Mucosa of descending colon (tissue), 3 donors: Measurements from ENCODE around the gene DNAI7. TPM values are rescaled to one million over a fixed set of nuclear protein-coding genes. Genes with fewer than 3 reads are reported as not detected.

Source experiments
- ATAC-seq: fragments of 200-7000 bp; cut with Tn5 transposase; one replicate; pipeline ENCODE4 v1.9.1; 2020; ENCODE audit warnings: mild to moderate bottlenecking, moderate library complexity
- DNase-seq, 3 donors: peaks; one replicate each; pipeline ENCODE4 v3.0.0-alpha.2; 2020
- H3K36me3 ChIP-seq: fragments of 200-600 bp; one replicate; pipeline ENCODE4 v1.8.0; 2021; ENCODE audit warnings: low read depth, mild to moderate bottlenecking
- H3K4me1 ChIP-seq: fragments of 200-600 bp; one replicate; pipeline ENCODE4 v1.8.0; 2021; ENCODE audit warnings: low read depth, mild to moderate bottlenecking
- H3K4me3 ChIP-seq: fragments of 200-600 bp; one replicate; pipeline ENCODE4 v1.8.0; 2021; ENCODE audit warnings: mild to moderate bottlenecking
- H3K9me3 ChIP-seq: fragments of 200-600 bp; one replicate; pipeline ENCODE4 v1.8.0; 2021; ENCODE audit warnings: mild to moderate bottlenecking
- CTCF ChIP-seq: fragments of 200-600 bp; IDR thresholded peaks from one replicate; pipeline ENCODE4 v1.8.0; 2022; ENCODE audit warnings: antibody characterized with exemption, mild to moderate bottlenecking
- intact Hi-C, 2 donors: fragments of 100-400 bp; cut with DNase I in 1 of 2; cut with micrococcal nuclease in 1 of 2; formaldehyde crosslinking; loops; one replicate each; pipeline versions ENCODE4 v1.11.0 to v1.11.1; 2022; cut with DNase I, micrococcal nuclease
- total RNA-seq, 3 donors: library from RNA; stranded (reverse); fragmentation: NEBNext Ultra II Directional in 2 of 3; extraction: Animal tissue kit (Norgen Biotek cat#: 25700) in 2 of 3; gene quantifications; one replicate each; pipeline versions ENCODE4 v1.2.1 to v1.2.4, GENCODE V29; 2021 to 2023
- donor health status: DM: no; HTN: no; CAD: no; lungs with moderate emphysema.
- donor health status: DM: no; HTN: no; CAD: no.
- donor health status: DM: no; HTN: yes; CAD: no.

DNAI7 gene
- total RNA-seq, 3 donors from 2014 or later = 1.0 TPM; not detected in 2

- no peak for TF ChIP-seq CTCF
- H3K9me3 ChIP-seq = no peaks in the 10 kb centered on the region
These were observed 32.1 kb downstream of the DNAI7 start for GRCh38 chr12:25162866-25163265.

GRCh38 chr12:25156061-25156460, 38.9 kb downstream of the DNAI7 start:
- no peaks in the 10 kb centered on the region for H3K36me3 ChIP-seq
- H3K4me1 ChIP-seq = no peaks in the 10 kb centered on the region
- ATAC-seq (no peak), DNase-seq (no peak)
- intact Hi-C loops = no loop called here
- H3K4me3 ChIP-seq = no peak overlapping the region
- no peak for TF ChIP-seq CTCF
- no peaks in the 10 kb centered on the region for H3K9me3 ChIP-seq

More at GRCh38 chr12:25162866-25163265, 32.1 kb downstream of the DNAI7 start:
- no peaks in the 10 kb centered on the region for H3K36me3 ChIP-seq
- no peak for DNase-seq
- ATAC-seq = no peak
- H3K4me1 ChIP-seq = no peaks in the 10 kb centered on the region
- no peak overlapping the region for H3K4me3 ChIP-seq
- intact Hi-C loops = no loop called here

GRCh38 chr12:25155022-25155576, 39.9 kb downstream of the DNAI7 start:
- Histone ChIP-seq H3K9me3 (no peaks in the 10 kb centered on the region), H3K36me3 (no peaks in the 10 kb centered on the region), H3K4me3 (no peak overlapping the region), H3K4me1 (no peaks in the 10 kb centered on the region)
- peak; percentile 31 for TF ChIP-seq CTCF
- peak; percentile 56 for ATAC-seq
- no peak for DNase-seq
- intact Hi-C loops = no loop called here

GRCh38 chr12:25152055-25152454, 42.9 kb downstream of the DNAI7 start:
- Histone ChIP-seq H3K4me3 (no peak overlapping the region), H3K4me1 (no peaks in the 10 kb centered on the region), H3K36me3 (no peaks in the 10 kb centered on the region), H3K9me3 (no peaks in the 10 kb centered on the region)
- no peak for DNase-seq
- no peak for TF ChIP-seq CTCF
- intact Hi-C loops = no loop called here
- no peak for ATAC-seq

- no peak for TF ChIP-seq CTCF
- H3K4me1 ChIP-seq = no peaks in the 10 kb centered on the region
- H3K36me3 ChIP-seq = no peaks in the 10 kb centered on the region
- no peak overlapping the region for H3K4me3 ChIP-seq
- ATAC-seq (peak; percentile 58), DNase-seq (peak in 1 of 3 donors; percentile 31)
- H3K9me3 ChIP-seq = no peaks in the 10 kb centered on the region
- intact Hi-C loops = no loop called here
These were observed 43.5 kb downstream of the DNAI7 start for GRCh38 chr12:25151476-25151875.

GRCh38 chr12:25146686-25147085, 48.3 kb downstream of the DNAI7 start:
- TF ChIP-seq CTCF = no peak
- H3K9me3 ChIP-seq = no peaks in the 10 kb centered on the region
- H3K4me1 ChIP-seq = no peaks in the 10 kb centered on the region
- intact Hi-C loops = no loop called here
- no peaks in the 10 kb centered on the region for H3K36me3 ChIP-seq
- ATAC-seq = no peak
- no peak overlapping the region for H3K4me3 ChIP-seq
- no peak for DNase-seq
